GM19438 (cell line): Measurements from ENCODE around the gene OR4E1.
"Not testable (repeated sequence)": the region's sequence is repeated elsewhere in the genome, so short reads cannot be mapped to it uniquely, and the experiment has no call there.

Experiments used
- ATAC-seq: cut with Tn5 transposase; IDR thresholded peaks from one replicate; pipeline ENCODE4 v1.9.1; 2021; ENCODE audit warnings: low read depth; ENCODE audit not compliant: unreplicated experiment

OR4E1 gene

GRCh38 chr14:21653331-21653885 lies 20.2 kb downstream of the OR4E1 start, which contains the start of gene OR4E2:
OR4E2 (plus strand) TSS chr14:21653835; CDS start chr14:21665083, 11,248 bp downstream.
- ATAC-seq = no peak

- no peak for ATAC-seq
Observed at GRCh38 chr14:21652209-21652808, 21.3 kb downstream of the OR4E1 start.

GRCh38 chr14:21647380-21647779 lies 26.2 kb downstream of the OR4E1 start:
- no peak for ATAC-seq

GRCh38 chr14:21643407-21643806 lies 30.2 kb downstream of the OR4E1 start:
- ATAC-seq = no peak

GRCh38 chr14:21642683-21643082 lies 30.9 kb downstream of the OR4E1 start:
- ATAC-seq = no peak

- ATAC-seq = no peak
Observed at GRCh38 chr14:21634840-21635239, 38.8 kb downstream of the OR4E1 start, which contains the start of gene OR10G2. OR10G2 (minus strand) TSS chr14:21634940; CDS start chr14:21634842, 98 bp downstream.

- no peak for ATAC-seq
Observed at GRCh38 chr14:21631084-21631483, 42.5 kb downstream of the OR4E1 start.

- not testable (repeated sequence) for ATAC-seq
Observed at GRCh38 chr14:21630503-21630902, 43.1 kb downstream of the OR4E1 start.

GRCh38 chr14:21626491-21627230 lies 47.0 kb downstream of the OR4E1 start:
- ATAC-seq = no peak
